Anterior cingulate cortex (tissue), 58 donors: ENCODE data around the gene SMPX.
"Not testable (repeated sequence)": the region's sequence is repeated elsewhere in the genome, so short reads cannot be mapped to it uniquely, and the experiment has no call there.

ENCODE experiments used
- DNase-seq, 58 donors: peaks; one replicate each; lab custom pipeline; 2025; lab: John Stamatoyannopoulos, UW

SMPX gene

DNA sequence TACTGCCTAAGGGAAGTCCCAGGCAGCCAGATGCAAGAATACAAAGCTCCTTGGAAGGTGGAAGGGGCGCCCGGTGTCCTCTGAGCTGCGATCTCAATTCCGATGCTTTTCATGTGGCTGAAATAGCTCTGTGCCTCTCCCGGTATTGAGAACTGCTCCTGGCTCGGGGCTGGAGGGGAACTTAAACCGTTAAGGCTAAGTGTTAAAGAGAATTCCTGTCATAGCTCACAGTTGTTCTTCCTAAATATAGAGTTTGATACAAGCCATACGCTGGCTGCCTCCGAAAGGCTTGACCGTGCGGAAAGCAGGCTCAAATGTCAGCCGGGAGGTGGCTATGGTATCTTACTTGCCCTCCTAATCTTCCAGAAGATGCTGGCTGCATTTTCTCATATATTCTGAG, at the start of gene SMPX:
TSS of gene SMPX (minus strand) at position 157 of the 400 bp plus-strand sequence. CDS start 3,826 bp downstream, outside the sequence.
- DNase-seq: no peak

DNA sequence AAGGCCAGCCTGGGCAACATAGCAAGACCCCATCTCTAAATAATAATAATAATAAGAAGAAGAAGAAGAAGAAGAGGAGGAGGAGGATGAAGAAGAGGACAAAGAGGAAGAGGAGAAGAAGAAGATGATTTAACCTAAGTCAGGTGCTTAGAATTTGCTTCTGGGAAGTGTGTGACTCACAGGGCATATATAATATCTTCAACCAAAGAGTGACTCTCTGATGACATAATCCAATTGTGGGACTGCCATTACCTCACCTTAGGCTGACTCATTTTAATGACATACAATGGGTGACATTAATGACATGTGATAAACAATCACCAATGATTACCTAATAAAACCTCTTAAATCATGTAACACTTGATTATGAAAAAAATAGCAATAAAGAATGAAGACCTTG, 48.8 kb upstream of the SMPX start:
- DNase-seq: no peak

DNA sequence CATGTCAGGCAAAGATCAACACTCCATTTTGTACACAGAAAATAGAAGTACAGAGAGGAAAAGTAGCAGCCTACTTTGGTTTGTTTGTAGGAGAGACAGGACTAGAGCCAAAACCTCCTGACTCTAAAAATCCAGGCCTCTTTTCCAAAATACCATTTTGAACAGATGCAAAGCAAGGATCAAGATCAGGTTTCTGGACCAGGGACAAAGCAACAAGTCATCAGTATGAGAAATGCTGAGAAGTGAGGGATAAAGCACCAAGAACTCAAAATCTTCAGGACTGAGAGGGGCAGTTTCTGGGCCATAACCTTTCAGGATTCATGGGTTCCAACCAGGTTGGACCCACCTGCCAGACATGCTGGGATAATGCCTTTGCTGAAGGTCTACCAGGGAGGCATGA, 44.9 kb upstream of the SMPX start:
- no peak for DNase-seq

DNA sequence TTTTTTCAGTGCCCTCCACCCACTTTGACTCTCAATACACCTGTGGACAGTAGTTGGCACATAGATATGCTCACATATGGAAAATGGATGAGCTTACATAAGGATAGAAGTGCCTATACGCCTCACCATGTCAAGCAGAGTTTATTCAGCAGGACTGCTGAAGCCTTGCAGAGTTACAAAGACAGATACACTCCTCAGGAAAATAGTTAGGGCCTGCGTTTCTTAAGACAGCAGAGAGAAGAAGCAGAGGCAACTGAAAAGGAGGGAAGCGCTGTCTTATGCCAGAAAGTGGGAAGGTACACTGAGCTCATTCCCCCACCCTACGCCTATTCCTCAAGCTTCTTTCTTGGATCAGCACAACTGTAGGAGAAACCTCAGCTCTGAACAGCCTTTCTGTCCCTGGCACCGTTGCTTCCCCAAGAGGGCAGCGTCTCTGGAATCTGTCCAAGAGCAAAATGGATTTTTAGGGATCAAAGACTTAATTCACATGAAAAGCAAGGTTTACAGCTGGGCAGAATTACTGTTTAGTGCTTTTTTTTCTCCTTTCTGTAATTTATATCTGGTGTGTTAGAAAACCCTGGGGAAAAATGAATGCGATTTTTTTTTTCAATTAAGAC, 44.2 kb upstream of the SMPX start:
- no peak for DNase-seq

DNA sequence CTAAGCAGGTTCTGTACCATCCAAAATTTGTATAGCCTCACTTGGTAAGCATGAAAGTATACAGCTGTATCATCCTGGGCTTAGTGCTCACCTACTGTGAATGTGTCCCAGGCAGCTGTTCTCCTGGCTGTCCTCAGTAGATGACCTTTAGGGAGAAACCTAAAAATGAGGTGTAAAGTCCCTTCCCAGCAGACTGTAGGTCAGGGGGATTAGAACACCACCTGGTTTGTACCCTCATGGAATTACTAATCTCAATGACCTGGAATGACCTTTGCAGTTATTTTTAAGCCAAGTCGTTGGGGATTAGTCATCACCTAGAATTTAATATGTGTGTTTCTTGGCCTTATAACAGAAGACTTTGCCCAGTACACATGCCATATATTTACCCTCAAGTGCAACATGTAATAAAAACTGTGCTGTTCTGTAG, 42.4 kb upstream of the SMPX start:
- no peak for DNase-seq

DNA sequence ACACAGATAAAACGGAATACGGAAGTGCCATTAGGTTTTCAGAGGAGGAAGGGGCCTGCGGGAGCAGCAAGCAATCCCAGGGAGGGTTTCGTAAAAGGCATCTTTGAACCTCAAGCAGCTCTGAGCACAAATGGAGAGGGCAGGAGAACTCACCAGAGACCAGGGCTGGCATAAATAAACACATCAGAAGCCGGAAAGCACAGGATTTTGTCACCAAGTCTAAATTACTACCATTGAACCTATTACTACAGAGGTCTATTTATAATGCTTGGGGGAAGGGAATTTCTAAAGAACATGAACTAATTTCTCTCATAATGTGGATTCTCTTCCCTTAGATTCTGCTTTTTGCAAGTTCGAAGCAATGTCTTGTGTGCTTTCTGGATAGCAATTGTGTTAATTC, 41.9 kb upstream of the SMPX start:
- no peak for DNase-seq

DNA sequence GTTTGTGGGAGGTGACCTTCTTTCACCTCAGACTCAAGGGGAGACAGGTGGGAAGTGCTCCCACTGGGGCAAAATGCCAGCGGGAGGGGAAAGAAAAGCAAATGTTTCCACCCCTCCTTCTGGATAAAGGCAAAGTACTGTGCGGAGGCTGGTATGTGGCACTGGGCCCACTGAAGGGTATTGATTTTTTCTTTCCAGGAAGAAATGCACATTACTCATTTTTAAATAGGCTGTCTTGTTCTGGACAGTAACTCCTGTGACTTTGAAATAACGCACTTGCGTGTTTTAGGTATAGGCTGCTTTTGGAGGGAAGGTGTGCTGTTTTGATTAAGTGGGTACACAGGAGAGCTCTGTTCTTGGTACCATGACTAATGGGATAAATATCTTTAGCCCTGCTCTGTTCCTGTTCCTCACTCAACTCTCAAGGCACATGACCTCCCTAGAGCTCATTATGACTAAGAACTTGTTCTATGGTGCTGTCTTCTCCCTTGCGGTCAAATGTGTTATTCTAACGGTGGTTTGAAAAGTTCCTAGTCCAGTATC, 40.8 kb upstream of the SMPX start:
- DNase-seq: no peak

DNA sequence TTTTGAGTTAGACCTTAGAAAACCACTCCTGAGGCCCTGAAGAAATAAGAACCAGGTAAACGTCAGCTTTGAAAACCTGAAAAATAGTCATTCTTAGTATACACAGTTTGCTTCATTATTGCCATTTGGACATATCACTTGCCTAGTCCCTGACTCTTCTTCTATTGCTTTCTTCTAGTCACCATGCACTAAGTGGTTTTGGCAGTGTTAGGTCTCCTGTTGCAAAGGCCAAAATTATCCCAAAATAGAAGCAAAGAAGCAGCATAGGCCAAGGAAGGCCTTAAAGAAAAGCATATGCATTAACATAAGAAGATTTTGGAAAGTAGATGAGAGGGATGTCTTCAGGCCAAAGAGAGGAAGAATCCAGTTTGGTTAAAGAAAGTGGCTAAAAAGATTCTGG, 24.1 kb upstream of the SMPX start:
- no peak for DNase-seq

DNA sequence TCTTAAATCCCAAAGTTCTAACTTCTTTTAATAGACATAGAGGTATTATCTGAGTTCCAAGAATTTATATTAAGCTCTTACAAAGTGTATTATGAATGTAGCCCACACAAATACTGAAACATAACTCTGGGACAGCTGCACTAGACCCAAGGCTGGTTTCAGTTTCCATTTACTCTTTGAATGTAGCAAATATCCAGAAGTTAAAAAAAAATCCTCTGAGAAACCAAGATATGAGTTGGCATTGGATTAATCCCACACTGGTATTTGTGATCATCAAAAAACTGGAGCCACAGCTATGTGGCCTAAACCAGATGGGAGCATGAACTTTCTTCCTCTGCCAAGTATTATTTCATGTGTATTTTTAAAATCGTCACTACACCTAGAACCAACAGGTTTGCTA, 23.6 kb upstream of the SMPX start:
- no peak for DNase-seq

DNA sequence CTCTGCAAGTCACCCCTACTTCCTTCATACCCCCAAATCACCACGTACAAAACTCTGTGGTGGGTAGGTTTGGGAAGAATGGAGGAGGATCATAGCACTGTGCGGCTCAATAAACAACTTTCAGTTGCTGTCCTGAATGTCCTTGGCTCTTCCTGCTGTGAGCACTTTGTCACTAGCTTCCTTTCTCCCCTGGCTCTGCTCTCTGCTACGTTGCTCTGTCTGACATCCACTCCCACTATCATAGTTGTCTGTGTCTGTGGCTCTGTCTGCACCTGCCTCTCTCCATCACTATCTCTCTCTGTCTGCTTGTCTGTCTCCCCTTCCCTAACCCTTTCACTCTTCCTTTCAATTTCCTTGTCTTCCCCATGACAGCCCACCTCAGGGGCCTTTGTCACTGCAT, 21.2 kb upstream of the SMPX start:
- no peak for DNase-seq

DNA sequence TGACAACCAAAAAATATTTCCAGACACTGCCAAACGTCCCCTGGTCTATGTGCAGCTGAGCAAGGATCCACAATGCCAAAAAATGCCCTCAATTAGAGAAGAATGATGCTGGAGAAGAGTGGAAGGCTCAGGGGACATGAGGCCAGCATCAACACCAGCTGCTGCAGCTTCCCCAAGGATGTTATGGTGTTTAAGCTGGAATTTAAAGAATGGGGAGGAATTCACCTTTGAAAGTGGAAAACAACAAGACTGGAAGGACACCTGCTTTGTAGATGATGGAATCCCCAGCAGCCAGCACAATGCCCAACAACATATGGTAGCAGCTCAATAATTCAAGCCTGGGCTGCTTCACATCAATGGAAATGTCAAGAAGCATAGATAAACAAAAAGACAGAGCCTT, 20.3 kb upstream of the SMPX start:
- no peak for DNase-seq

DNA sequence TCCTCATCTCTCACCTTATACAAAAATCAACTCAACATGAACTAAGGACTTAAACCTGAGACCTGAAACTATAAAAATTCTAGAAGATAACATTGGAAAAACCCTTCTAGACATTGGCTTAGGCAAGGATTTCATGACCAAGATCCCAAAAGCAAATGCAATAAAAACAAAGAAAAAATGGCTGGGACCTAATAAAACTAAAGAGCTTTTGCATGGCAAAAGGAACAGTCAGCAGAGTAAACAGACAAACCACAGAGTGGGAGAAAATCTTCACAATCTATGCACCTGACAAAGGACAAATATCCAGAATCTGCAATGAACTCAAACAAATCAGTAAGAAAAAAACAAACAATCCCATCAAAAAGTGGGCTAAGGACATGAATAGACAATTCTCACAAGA, 17.2 kb upstream of the SMPX start:
- DNase-seq: not testable (repeated sequence)

DNA sequence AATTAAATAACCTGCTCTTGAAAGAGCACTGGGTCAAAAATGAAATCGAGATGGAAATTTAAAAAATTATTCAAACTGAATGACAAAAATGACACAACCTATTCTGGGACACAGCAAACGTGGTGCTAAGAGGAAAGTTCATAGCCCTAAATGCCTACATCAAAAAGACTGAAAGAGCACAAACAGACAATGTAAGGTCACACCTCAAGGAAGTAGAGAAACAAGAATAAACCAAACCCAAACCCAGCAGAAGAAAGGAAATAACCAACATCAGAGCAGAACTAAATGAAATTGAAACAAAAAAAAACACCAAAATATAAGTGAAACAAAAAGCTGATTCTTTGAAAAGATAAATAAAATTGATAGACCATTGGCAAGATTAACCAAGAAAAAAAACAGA, 15.1 kb upstream of the SMPX start:
- not testable (repeated sequence) for DNase-seq

DNA sequence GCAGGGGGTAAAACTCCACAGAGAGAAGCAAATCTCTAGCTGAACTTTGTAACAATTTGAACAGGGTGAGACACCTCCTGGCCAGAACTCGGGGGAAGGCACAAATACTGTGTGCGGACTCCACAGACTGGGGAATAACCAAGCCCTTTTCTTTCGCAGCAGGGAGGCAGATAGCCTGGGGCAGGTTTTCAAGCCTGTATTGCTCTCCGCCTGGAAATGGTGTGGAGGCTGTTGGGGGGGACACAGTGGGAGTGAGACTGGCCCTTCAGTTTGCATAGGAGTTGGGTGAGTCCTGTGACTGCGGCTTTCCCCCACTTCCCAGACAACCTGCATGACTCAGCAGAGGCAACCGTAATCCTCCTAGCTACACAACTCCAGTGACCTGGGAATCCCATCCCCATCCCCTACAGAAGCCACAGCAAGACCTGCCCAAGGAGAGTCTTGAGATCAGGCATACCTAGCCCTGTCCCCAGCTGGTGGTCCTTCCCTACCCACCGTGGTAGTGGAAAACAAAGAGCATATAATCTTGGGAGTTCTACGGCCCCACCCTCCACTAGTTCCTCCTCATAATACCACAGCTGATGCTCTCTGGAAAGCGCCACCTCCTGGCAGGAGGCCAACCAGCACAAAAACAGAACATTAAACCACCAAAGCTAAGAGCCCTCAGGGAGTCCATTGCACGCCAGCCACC, 12.9 kb upstream of the SMPX start:
- DNase-seq: no peak

DNA sequence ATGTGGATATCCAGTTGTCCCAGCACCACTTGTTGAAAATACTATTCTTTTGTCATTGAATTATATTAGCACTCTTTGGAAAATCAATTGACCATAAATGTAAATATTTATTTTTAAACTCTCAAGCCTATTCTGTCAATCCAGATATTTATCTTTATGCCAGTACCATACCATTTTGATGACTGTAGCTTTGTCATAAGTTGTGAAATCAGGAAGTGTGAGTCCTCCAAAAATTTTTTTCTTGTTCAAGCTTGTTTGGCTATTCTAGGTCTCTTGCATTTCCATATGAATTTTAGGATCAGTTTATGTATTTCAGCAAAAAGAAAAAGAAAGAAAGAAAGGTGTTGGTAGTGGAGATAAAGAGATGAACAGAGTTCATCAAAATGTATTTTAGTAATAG, 8.2 kb upstream of the SMPX start:
- no peak for DNase-seq

DNA sequence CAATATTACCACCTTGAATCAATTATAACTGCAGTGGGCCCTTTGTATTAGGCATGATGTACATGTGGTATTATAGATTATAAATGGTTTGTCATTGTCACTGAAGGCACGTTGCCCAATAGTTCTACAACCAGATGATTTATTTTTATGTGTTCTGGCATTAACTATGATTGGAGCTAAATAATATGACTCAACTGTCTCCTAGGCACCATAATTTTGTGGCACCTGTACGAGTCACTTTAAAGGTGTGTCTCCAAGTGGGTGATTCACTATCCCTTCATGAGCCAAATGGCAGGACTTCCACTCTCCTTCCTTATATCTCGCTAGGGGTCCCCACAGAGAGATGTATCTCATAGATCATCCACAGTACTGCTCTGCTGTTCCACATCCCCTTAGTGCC, 6.1 kb upstream of the SMPX start:
- no peak for DNase-seq

DNA sequence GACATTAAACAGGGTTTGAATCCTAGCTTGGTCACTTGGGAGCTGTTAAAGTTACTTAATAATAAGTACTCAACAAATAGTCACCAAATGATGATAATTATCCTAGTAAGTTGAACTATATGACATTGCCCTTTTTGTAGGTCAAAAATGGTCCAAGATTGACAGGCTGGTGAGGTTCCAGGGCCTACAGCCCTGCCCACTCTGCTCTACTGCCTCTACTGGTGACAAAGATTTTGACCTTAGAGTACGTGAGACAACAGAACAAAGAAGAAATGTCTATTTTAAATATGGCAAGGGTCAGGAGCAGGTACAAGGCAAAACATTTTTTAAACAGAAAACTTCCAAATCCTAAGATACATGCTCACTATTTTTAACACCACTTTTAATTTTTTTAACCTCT, 572 bp upstream of the SMPX start:
- no peak for DNase-seq

DNA sequence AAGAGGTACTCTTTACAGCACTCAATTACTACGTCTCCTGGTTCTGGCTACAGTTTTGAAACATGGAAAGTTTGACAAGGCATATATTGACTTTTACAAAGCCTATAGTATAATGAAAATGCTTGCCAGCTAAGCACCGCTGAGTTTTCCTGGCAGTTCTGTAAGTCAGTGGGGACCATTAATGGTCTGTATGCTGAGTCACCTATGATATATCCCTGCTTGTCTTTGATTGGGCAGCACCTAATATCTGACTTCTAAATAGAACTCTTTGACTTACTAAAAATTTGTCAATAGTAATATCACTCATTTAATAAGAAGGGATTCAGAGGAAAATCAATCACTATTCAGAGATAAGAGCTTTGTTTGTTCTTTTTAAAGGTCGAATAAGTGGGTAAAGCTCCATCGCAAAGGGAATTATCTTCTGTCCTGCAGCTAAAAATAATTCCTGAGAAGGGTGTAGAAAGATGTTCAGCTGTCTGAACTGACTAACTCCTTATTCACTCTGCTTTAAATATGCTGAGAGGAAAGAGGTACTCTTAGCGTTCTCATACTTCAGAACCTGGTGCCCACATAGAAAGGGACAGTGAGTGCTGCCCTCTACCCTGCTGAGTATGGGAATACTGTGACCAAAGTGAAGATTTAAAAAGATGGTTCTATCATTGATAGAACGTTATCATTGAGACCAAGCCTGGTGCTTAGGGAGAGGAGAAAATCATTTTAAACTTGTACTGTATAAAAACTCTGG, 959 bp downstream of the SMPX start:
- no peak for DNase-seq

DNA sequence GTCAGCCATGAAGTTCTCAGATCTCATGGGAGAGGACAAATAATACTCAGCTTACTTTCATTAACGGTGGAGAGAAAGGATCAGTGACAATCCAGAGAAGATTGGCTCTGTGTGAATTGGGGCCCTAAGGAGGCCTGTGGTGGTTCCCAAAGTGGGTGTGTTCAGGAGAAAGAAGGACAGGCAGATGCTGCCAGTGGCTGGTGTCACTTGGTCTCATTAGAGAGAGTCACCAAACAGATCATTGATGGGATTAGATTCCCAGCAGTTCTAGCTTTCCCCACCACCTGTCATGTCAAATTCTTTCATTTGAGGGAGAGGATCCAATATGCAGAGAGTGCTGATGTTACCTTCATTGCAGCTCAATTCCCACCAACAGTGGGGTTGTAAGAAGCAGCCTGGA, 8.0 kb downstream of the SMPX start:
- no peak for DNase-seq

DNA sequence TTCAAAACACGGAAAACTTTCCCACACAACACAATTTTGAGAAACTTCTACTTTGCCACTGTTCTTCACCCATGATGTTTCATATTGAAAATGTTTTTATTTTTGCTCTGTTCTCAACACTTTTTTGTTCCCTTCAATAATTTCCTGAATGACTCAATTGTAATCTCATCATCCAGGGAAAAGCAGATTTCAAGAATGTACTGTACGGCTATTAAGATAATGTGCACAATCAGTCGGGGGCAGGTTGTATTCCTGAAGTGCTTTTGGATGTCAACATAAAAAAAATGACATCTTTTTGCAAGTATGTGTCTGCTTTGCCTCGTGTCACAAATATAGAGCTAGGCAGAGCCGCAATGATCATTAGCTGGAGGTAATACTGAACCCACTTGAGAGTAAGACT, 9.7 kb downstream of the SMPX start:
- no peak for DNase-seq

DNA sequence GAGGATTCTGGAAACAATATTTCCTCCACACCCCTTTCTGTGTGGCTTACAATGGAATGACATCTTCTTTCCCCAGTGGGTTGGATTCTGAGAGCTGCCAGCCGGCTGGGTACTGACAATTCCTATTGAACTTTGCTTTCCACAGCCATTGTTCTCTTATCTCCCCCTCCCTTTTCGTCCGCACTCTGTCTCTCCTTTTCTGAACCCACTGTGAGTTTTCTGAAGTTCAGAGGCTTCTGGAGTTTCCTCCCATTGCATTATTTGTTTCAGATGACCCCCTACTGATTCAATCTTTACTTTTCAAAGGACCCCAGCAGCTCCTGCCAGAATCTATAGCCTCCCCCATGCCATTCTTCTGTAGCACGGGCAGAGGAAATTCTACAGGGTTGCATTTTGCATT, 10.4 kb downstream of the SMPX start:
- DNase-seq: peak in 25 of 58 donors; percentile 0 to 42 (median 10)

DNA sequence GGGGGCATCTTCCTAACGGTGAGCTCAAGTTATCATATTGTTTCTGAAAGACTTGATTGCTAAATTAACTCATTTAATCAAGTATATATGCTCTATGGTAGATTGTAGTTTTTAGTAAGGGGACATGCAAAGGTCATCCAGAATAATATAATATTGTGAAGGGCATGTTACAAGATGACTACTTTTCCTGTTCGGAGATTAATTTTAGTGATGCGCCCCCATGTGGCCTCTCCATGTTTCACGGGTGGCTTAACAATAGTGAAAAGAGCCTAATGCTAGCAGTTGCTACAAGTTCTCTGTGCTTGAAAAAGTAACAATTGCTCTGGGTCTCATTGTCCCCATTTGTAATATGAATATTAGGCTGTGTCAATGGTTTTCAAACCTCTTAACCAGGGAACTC, 12.2 kb downstream of the SMPX start:
- peak in 10 of 58 donors; percentile 0 to 32 (median 3) for DNase-seq
